GM21576 (cell line): ENCODE data around the gene TREML2.

Source experiments
- ATAC-seq: cut with Tn5 transposase; IDR thresholded peaks from one replicate; pipeline ENCODE4 v1.9.1; 2021; ENCODE audit warnings: mild to moderate bottlenecking, moderate library complexity; ENCODE audit not compliant: unreplicated experiment

Gene TREML2

DNA sequence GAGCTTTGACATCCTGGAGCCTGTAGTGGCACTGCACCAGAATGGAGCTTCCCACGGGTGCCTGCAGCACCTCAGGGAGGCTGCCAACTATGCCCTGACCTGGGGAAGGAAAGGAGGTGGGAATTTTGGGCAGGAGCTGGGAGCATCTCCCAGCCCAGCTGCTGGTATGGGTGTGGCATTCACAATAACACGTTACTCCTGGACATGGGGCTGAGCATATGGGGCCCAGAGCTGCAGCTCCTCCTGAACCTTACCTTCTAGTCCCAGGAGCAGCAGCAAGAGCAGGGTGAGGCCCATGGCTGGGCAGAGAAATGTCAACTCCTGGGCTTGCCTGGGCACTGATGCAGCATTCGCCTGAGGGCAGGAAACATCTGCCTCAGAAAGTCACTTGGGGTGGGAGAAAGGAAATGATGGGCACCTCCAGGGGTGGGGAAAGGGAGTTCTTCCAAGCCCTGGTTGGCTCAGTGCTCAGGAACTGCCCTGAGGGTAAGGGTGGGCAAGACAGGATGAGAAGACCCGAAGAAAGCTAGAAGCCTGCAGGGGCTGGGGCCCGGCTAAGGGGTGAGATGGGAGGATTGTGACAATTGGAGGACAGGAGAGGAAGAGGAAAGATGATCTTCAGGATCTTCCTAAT, 46.8 kb downstream of the TREML2 start, which contains the start of gene TREML1:
Gene TREML1 (minus strand): TSS at position 356 of the 634 bp plus-strand sequence. CDS start 59 bp downstream, at position 297.
- no peak for ATAC-seq

DNA sequence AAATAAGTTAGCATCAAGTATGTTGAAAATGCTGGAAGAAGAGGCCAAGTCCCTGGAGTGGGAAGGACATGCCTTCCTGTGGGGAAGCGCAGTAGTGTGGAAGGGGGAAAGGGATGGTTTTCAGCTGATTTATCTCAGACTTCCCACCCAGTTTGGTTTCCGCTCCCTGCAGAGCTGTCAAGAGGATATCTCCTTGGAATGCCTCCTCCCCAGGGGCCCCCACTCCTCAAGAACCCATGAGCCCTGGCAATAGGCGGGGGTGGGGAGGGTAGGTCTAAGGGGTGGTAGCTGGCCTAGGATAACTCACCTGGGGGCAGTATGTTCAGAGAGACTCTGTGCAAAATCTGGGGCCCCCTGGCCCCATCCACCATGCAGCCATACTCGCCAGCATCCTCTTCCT, 47.5 kb downstream of the TREML2 start:
- no peak for ATAC-seq

DNA sequence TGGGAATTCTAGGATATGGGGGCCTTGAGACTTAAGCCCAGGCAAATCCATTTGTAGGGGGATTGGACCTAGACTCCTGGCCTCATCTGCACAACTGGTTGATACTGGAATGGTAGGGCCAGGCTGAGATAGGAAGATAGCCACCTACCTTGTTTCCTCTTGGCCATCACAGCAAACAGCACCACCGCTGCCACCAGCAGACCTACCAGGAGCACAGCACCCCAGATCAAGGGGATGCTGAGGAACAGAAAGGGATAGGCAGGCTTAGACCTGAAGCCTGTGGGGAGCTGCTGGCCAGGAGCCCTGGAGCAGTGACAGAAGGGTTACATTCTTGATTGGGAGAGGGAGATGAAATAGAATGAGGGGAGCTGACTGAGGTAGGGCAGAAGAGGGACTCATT, 50.3 kb downstream of the TREML2 start:
- ATAC-seq = no peak

DNA sequence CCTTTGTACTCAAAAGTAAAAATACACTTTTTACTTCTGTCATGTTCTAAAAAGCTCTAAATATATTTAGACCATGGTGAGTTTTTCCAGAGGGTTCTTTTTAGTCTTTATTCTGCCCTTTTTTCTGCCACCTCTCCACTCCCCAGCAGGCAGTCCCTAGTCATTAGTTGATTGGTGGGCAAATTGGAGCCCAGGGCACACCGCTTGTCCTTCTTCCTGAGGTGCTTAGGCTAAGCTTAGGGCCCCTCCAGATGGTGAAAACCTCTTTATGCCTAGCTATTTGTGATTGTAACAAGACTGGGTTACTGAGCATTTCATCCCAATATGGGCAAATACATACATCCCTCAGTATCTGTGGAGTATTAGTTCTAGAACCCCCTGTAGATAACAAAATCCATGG, 53.0 kb downstream of the TREML2 start:
- no peak for ATAC-seq
